GM12875 (cell line): ENCODE data around the gene SUSD6.

Source experiments
- H3K4me3 ChIP-seq: one replicate; pipeline ENCODE4 v1.5.1; 2011; ENCODE audit warnings: low read depth, low read length, control low read depth
- CTCF ChIP-seq: IDR thresholded peaks from 2 replicates; pipeline ENCODE4 v1.5.1; 2011; ENCODE audit warnings: low read depth, mild to moderate bottlenecking, control low read depth, inconsistent platforms, low read length, moderate library complexity, borderline replicate concordance; ENCODE audit not compliant: insufficient read depth

Gene SUSD6

GRCh38 chr14:69752773-69753172 lies 141.4 kb downstream of the SUSD6 start:
- H3K4me3 ChIP-seq, result no peak overlapping the region

DNA sequence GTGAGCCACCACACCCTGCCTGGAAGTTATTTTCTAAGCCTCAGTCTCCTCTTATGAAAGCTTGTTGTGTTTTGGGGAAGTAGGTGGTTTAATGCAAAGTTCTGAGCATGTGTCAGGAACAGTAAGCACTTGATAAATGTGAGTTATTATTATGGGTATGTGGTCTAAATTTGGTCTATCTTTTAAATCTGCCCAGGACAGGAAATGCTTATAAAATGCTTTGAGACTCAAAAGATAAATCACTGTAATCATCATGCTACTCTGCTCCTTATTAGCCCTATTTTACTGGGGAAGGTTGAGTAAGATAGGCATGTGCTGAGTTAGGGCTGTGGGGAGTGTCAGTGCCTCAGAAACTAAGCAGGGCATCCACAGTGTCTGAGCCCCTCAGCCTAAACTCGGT lies 142.5 kb downstream of the SUSD6 start:
- TF ChIP-seq CTCF, result no peak
- no peak overlapping the region for H3K4me3 ChIP-seq

More at GRCh38 chr14:69752773-69753172, 141.4 kb downstream of the SUSD6 start:
- no peak for TF ChIP-seq CTCF

DNA sequence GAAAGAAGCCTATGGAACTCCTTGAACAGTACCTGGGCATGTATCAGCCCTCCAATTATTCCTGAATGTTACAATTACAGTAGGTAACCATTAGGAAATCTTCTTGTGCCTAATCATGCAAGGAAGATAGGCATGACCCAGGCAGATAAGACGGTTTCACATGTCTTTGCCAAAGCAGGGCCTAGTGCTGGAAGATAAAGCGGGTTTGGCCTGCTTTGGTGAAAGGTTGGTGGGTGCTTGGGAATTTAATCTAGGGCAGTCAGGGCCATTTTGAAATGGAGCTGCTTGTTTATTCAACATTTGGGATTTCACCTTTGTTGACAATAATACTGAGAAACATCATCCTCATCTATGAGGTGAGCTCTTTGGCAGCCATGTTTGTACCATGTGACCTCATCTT lies 143.1 kb downstream of the SUSD6 start:
- no peak for TF ChIP-seq CTCF
- H3K4me3 ChIP-seq, result no peak overlapping the region

DNA sequence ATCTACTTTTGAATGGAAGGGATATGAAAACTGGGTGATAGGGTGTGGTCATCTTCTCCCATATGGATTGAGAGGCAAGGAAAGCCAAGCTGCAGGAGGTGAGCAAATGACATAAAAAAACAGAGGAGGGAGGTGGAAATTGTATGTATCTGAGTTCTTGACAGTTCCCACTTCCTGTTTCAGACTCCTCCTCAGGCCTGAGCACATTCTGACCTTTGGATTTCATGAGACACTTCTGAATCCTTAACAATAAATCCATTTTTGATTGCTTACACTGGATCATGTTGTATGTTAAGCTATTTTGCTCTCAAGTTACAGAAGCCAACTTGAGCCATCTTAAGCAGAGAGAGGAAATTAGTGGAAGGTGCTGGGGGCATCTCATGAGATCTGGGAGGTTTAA lies 143.9 kb downstream of the SUSD6 start:
- TF ChIP-seq CTCF, result no peak
- H3K4me3 ChIP-seq, result no peak overlapping the region

DNA sequence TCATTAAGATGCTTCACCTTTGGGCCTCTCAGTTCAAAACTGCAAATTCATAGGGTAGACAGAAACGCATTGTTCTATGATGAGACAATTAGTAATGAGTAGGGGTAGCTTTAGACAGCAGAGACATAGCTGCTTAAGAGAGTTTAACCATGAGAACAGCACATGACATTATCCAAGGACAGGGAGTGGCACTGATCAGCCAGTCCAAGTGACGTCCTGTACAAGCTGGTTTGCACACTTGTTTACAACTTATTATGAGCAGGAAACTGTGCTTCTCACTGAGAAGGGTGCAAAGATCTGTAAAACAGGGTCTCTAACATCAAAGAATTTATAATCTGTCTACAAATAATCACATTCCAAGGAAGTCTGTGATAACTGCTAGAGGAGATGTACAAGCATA lies 144.4 kb downstream of the SUSD6 start:
- TF ChIP-seq CTCF, result no peak
- no peak overlapping the region for H3K4me3 ChIP-seq

GRCh38 chr14:69756298-69756697 lies 144.9 kb downstream of the SUSD6 start:
- TF ChIP-seq CTCF, result no peak
- no peak overlapping the region for H3K4me3 ChIP-seq

- H3K4me3 ChIP-seq, result no peak overlapping the region
- TF ChIP-seq CTCF, result no peak
Measured at GRCh38 chr14:69760810-69761209, 149.4 kb downstream of the SUSD6 start.
